Epithelial cell of prostate (primary cell): ENCODE data around the gene CD86.
A peak's percentile ranks its signal among the peaks of the same experiment; 100 is the strongest.
"Not testable (repeated sequence)": the region's sequence is repeated elsewhere in the genome, so short reads cannot be mapped to it uniquely, and the experiment has no call there.

ENCODE experiments used
- DNase-seq: peaks from one replicate; pipeline ENCODE4 v3.0.0-alpha.2; 2011; ENCODE audit warnings: low read depth, low spot score
- H3K27ac ChIP-seq: fragments of 450-650 bp; 2 replicates; pipeline ENCODE4 v1.5.1; 2017; ENCODE audit warnings: mild to moderate bottlenecking

Gene CD86

DNA sequence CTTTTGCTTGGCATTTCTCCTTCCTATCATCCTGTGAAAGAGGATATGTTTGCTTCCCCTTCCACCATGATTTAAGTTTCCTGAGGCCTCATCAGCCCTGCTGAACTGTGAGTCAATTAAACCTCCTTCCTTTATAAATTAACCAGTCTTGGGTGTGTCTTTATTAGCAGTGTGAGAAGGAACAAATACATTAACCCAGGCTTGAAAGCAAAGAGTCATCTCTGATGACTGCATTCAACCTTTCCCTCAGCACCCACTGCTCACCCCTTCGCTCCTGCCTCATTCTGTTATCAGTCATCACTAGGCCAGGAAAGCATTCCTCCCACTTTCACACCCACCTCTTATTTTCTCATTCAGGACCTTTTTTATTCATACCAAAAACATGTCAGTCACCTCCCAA is 68.7 kb downstream of the CD86 start:
- peak; percentile 31 for DNase-seq
- H3K27ac ChIP-seq = peak overlapping the region; percentile 30

DNA sequence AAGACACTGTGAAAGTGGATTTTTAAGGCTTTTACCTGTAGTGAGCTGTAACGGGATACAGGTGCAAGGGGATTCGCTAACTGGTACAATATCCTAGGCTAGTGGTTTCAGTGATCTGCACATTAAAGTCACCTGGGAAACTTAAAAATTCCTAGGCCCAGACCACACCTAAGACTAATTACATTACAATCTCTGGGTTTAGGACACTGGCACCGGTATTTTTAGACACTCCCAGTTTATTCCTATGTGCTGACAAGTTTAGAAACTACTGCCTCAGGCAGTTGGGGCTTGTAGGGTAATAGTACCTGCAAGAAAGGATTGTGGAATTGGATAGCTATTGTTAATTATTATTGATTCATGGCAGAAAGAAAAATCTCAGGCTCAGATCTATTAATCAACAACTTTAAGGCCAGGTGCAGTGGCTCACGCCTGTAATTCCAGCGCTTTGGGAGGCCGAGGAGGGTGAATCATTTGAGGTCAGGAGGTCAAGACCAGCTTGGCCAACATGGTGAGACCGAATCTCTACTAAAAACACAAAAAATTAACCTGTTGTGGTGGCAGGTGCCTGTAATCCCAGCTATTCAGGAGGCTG is 77.9 kb downstream of the CD86 start:
- no peak for DNase-seq
- no peak overlapping the region for H3K27ac ChIP-seq

DNA sequence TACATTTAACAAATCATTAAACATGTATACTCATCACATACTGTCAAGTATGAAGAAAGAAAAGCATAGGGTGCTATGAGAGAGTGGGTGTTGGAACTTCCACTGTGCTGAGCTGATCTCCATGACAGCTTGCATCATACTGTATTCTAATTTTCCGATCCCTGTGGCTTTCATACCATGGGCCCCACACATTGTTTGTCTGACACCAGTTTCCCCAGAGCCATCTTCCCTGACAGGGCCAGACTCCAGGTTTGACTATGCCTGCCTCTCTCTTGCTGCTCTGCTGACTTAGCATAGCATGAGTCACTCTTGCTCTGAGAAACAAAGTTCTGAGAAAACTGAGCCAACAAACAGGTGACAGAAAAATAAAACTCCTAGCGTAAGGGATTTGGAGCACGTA is 91.3 kb downstream of the CD86 start:
- H3K27ac ChIP-seq = peak overlapping the region; percentile 13
- DNase-seq = no peak

DNA sequence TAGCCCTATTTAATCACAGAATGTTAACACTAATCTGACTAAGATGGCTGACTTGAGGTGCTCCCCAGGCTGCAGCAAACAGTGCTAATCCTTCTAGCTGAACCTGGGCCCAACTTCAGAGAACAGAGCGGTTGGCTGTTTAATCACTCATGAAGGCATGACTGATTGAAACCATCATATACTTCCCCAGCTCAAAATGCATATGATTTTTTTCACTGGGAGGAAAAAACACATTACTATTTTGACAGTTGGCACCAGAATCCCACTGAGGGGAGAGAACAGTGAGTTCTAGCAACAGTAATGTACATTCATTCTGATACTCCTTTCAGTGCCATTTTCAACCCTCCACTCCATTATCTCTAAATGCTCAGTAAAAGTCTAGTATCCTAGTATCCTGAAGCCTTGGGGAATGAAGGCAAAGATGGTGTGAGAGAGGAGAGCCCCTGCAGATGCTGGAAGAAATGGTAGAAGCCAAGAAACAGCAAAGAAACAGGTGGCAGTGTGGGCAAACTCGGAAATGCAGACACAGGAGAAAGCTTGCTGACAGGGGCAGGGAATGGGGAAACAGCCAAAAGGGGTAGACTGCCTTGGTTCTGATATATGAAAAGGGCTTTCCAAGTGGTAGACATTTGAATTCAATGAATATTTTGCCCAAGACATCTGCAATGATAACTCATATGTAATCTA is 93.9 kb downstream of the CD86 start:
- no peak overlapping the region for H3K27ac ChIP-seq
- no peak for DNase-seq

DNA sequence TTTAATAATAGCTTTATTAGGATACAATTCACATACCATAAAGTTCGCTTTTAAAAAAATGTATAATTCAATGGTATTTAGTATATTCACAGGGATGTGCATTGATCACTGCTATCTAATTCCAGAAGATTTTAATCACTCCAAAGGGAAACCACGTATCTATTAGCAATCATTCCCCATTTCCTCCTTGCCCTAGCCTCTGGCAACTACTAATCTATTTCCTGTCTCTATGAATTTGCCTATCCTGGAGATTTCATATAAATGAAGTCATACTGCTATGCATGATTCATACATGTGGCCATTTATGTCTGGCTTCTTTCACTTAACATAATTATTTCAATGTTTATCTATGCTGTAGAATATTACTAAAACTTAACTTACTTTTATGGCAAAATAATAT is 96.3 kb downstream of the CD86 start:
- peak; percentile 29 for DNase-seq

DNA sequence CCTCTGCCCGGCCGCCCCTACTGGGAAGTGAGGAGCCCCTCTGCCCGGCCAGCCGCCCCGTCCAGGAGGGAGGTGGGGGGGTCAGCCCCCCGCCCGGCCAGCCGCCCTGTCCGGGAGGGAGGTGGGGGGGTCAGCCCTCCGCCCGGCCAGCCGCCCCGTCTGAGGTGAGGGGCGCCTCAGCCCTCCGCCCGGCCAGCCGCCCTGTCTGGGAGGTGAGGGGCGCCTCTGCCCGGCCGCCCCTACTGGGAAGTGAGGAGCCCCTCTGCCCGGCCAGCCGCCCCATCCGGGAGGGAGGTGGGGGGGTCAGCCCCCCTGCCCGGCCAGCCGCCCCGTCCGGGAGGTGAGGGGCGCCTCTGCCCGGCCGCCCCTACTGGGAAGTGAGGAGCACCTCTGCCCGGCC is 109.8 kb downstream of the CD86 start:
- not testable (repeated sequence) for H3K27ac ChIP-seq, DNase-seq

More for the DNA sequence above, 96.3 kb downstream of the CD86 start:
- H3K27ac ChIP-seq = peak overlapping the region; percentile 69

DNA sequence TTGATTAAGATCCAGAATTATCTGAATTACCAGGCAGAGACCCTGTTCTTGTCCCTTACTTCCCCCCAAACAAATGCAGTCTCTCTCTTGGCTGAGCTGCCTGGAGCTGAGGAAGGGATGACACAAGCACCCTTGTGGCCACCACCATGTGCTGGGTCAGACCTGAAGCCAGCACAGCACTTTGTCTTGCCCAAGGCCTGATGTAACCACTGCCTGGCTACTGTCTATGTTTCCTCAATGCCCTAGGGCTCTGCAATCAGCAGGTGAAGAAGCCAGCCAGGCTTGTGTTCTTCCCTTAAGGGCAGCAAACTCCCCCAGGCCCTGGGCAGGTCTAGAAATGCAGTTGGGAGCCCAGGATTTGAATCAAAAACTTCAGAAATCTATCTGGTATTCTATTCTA is 112.5 kb downstream of the CD86 start:
- no peak overlapping the region for H3K27ac ChIP-seq
- no peak for DNase-seq

DNA sequence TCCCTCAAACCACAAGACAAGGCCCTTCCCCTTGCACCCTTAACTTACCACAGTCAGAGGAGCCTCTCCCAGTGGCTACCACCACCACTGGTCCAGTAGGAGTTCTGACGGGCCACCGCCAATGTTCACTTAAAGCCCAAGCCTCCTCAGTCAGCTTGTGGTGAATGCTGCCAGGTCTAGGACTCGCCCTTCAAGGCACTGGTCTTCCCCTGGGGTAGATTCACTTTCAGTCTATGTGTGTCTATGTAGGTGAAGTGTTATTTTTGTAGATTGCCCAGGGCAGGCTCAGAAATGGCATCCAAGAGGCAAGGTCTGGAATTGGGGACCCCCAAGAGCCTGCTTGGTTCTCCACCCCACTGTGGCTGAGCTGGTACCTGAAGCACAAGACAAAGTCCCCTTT is 112.9 kb downstream of the CD86 start:
- H3K27ac ChIP-seq = no peak overlapping the region
- no peak for DNase-seq

DNA sequence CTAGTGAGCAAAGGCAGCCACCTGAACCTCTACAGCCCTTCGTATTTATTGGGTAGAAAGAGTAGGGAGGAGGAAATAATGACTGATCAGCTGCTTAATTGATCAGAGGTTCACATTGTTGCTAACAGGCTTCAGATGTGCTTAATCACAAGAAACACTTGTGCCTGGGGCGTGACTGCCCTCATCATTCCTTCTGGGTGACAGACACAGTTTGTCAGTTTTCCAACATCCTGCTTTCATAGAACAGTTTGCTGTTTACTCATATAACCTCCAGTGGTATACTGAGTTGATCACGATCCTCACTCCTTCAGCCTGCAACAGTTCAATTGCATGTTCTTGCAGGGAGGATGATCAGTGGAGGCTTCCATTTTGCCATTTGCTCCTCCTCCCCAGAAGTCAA is 114.7 kb downstream of the CD86 start:
- peak overlapping the region; percentile 44 for H3K27ac ChIP-seq
- DNase-seq = peak; percentile 34
